ENCODE data around the gene TCF3.

TCF3 gene

GRCh38 chr19:1629256-1629808, 23.1 kb downstream of the TCF3 start:
- no peak for DNase-seq

DNA sequence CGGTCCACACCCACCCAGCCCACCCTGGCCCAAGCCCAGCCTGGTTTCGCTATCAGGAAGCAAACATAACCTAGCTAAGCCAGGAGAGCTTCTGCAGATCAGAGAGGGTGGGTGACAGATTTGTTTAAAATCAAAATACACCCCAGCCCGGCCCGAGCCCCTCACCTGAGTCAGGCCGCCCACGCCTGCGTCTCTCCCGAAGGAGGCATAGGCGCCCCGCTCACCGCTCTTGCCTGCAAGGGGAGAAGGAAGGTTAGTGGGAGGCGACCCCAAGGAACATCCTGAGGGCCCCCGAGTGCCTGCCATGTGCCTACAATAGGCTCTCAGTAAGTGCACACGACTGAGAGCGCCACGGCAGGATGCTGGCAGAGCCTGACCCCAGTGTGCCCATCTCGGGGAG, 25.2 kb downstream of the TCF3 start:
- no peak for DNase-seq

DNA sequence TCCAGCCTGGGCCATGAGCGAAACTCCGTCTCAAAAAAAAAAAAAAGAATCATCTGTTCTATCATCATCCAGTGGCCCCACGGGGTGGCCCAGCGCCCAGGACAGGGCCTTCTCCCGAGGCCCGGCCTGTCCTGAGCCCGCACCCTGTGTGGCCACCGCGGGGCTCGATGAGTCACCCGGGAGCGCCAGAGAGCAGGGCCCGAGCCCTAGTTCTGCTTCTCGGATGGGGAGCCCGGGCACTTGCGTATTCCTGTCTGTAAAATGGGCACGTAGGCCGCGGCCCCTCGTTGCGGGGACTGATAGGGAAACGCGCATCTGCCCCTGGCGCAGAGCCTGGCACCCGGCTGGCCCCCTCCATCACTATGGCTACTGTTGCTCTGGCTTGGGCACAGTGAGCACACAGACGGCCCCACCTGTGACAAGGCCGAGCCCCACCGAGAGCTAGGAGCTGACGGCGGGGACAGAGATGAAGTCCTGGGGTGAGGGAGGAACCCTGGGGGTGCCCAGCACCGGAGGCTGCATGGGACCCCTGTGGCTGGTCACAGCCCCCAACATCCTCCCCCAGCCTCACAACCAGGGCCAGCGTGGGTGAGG, 25.9 kb downstream of the TCF3 start:
- DNase-seq, result no peak

DNA sequence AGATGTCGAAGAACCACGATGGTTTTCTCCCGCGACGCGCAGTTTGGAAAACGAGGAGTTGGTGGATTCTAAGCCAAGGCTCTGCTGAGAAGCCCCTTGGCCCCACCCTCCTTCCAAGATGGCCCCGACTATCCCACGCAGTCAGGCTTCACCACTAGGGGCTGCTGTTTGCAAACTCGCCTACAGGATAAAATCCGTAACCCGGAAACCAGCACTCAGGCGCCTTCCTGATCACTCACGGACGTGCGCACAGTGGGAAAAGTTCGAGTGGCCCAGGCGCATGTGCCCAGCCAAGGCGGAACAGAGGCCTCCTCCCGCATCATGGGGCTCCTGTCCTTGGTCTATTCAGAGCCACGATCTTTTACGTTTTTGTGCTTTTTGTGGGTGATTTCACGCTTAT, 28.0 kb downstream of the TCF3 start:
- peak; percentile 14 for DNase-seq

GRCh38 chr19:1622541-1622940, 29.9 kb downstream of the TCF3 start:
- no peak for DNase-seq

DNA sequence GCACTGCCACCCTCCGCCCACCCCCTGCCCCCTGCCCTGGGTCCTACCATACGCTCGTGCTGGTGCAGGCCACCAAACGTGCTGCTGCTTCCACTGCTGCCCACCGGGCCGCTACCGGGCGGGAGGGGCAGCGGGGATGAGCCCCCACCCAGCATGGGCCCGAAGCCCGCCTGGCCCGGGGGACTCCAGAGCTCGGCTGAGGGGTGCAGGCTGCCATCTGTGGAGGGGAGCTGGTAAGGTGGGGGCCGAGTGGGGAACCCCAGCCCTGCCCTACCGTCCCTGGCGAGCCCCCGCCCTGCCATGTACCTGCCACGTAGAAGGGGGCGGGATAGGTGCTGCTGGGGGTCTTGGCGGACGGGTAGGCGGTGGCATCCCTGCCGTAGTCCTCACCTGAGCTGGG, 30.4 kb downstream of the TCF3 start:
- DNase-seq, result no peak

DNA sequence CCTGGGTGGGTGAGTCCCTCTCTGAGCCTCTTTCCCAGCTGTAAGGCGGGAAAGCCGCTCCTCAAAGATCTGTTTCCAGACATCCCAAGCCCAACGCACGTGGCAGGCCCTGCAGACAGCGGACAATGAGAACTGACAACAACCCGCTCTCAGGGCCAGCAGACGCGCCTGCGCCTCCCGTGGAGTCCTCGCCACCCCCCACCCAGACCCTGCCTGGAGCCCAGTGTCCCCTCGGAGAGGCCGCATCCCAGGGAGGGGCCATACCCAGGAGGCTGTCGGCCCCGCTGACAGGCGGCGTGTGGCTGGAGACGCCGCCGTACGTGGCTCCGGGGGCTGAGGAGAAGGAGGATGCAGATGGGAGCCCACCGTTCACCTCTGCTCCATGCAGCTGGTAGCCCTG, 30.8 kb downstream of the TCF3 start:
- no peak for DNase-seq

- DNase-seq, result no peak
Measured at GRCh38 chr19:1621021-1621420, 31.4 kb downstream of the TCF3 start.

DNA sequence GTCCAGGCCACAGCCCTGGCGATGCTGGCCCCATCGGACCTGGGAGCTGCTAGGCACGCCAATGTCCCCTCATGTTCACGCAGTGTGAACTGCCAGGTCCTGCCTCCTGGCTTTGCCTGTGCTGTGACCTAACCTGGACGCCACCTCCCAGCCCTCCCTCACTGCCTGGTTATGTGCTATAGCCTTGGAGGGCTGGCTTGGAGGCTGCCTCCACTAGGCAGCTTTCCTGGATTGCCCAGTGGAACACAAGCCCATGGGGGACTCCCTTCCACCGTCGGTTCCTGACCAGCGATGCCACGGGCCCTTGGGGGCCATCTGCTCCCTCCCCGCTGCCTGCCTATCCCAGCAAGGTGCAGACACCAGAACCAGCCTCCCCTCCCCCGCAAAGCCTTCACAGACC, 31.9 kb downstream of the TCF3 start:
- no peak for DNase-seq

GRCh38 chr19:1619703-1620102, 32.7 kb downstream of the TCF3 start:
- no peak for DNase-seq

DNA sequence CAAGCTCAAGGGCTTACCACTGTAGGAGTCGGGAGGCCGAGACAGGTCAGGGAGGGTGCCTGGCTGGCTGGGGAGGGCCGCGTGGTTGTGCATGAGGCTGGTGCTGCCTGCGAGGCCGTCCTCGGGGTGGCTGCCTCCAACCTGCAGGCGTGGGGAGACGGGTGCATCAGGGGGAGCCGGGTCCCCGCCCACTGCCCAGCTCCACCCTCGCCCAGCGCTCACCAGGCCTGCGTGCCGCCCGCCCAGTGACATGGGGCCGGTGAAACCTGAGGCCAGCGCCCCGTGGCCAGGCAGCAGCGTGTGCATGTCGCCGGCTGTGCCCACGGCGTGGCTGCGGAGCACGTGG, 33.3 kb downstream of the TCF3 start:
- no peak for DNase-seq

- DNase-seq, result peak; percentile 2
Measured at GRCh38 chr19:1618157-1619093, 34.0 kb downstream of the TCF3 start.

GRCh38 chr19:1616875-1617274, 35.5 kb downstream of the TCF3 start:
- no peak for DNase-seq

DNA sequence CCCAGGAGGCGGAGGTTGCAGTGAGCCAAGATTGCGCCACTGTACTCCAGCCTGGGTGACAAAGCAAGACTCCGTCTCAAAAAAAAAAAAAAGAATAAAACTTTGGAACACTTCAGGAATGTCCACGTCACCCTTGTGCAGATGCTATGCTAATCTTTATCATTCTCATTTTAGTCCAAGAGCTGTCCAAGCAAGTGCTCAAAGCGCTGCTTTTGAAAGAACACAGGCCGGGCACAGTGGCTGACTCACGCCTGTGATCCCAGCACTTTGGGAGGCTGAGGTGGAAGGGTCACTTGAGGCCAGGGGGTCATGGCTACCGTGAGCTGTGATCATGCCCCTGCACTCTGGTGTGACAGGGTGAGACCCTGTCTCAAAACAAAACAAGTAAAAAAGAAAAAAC, 36.0 kb downstream of the TCF3 start:
- no peak for DNase-seq

GRCh38 chr19:1615156-1615765, 37.2 kb downstream of the TCF3 start:
- no peak for DNase-seq

- DNase-seq, result no peak
Measured at GRCh38 chr19:1613808-1614570, 38.4 kb downstream of the TCF3 start.

DNA sequence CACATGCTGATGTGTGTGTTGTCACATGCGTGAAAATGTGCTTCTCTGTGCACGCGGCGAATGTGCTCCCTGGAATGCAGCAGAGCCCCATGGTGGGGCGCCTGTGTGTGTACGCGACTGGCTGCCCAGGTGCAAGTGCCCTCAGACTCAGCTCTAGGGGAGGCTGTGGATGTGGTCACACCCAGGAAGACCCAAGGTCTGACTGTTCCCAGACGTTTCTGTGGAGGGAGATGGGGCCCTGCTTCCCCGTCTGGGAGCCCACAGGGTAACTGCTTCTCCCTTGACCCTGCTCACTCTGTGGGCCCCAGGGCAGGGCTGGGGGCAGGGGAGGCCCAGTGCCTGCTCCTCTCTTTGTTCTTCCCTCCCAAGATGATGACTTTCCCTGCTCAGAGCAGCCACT, 39.3 kb downstream of the TCF3 start:
- DNase-seq, result no peak

- no peak for DNase-seq
Measured at GRCh38 chr19:1612114-1613086, 40.0 kb downstream of the TCF3 start.

- no peak for DNase-seq
Measured at GRCh38 chr19:1611353-1611752, 41.1 kb downstream of the TCF3 start.

- DNase-seq, result no peak
Measured at GRCh38 chr19:1610579-1610978, 41.8 kb downstream of the TCF3 start.

- DNase-seq, result no peak
Measured at GRCh38 chr19:1609680-1610474, 42.5 kb downstream of the TCF3 start.

Measured in NCI-H1694 treated with DMSO at 0.1 percent for 48 hours (cell line).